ENCODE results near the gene PPIP5K2. TPM values are rescaled to one million over a fixed set of nuclear protein-coding genes. Genes with fewer than 3 reads are reported as not detected.

PPIP5K2 gene
- total and polyA plus RNA-seq, 4 donors, result 9.7 to 38.6 (median 27.4) TPM

GRCh38 chr5:103223031-103223955 is 103.2 kb downstream of the PPIP5K2 start:
- H3K4me3 ChIP-seq (ENCODE audit: low read depth in 1 of 3, low read length in 3 of 3), result no peak overlapping the region
- no peaks in the 10 kb centered on the region for H3K27me3 ChIP-seq (ENCODE audit: control insufficient read depth in 4 of 4, insufficient read depth in 4 of 4, low read length in 3 of 4)
- no peaks in the 10 kb centered on the region for H3K4me1 ChIP-seq (ENCODE audit: control insufficient read depth in 4 of 4, insufficient read depth in 4 of 4, low read length in 3 of 4)
- no peak for DNase-seq (ENCODE audit: low spot score)
- H3K9ac ChIP-seq (ENCODE audit: low read depth in 1 of 2, low read length in 2 of 2), result no peak overlapping the region
- H3K27ac ChIP-seq (ENCODE audit: low read depth in 1 of 2, low read length in 2 of 2), result no peak overlapping the region
- no peaks in the 10 kb centered on the region for H3K36me3 ChIP-seq (ENCODE audit: control insufficient read depth in 4 of 4, insufficient read depth in 3 of 4, low read depth in 1 of 4, low read length in 3 of 4)
- no peaks in the 10 kb centered on the region for H3K9me3 ChIP-seq (ENCODE audit: control insufficient read depth in 4 of 4, low read length in 3 of 4)
- 91% methylated on average over 28 of the region's 28 CpGs for WGBS
- no peak for TF ChIP-seq SP1 (IDR thresholded peaks at IDR 0.05)
- TF ChIP-seq FOXA1 (IDR thresholded peaks at IDR 0.05), result no peak
- TF ChIP-seq RAD21 (IDR thresholded peaks at IDR 0.05), result no peak
- no peak for TF ChIP-seq GABPA (IDR thresholded peaks at IDR 0.05 in 1 of 2, conservative IDR thresholded peaks at IDR 0.05 in 1 of 2)
- TF ChIP-seq ZBTB33 (IDR thresholded peaks at IDR 0.05), result no peak
- TF ChIP-seq JUND (IDR thresholded peaks at IDR 0.05), result no peak
- TF ChIP-seq FOXA2 (IDR thresholded peaks at IDR 0.05), result no peak
- no peak for TF ChIP-seq REST (IDR thresholded peaks at IDR 0.05)
- TF ChIP-seq RXRA (IDR thresholded peaks at IDR 0.05), result no peak
- no peak for TF ChIP-seq YY1 (IDR thresholded peaks at IDR 0.05)
- TF ChIP-seq MAX (IDR thresholded peaks at IDR 0.05), result no peak
- no peak for TF ChIP-seq HNF4G (IDR thresholded peaks at IDR 0.05)
- no peak for TF ChIP-seq EGR1 (IDR thresholded peaks at IDR 0.05; ENCODE audit: low read depth in 2 of 2)
- no peak for TF ChIP-seq NR2F2 (IDR thresholded peaks at IDR 0.05)
- TF ChIP-seq ATF3 (IDR thresholded peaks at IDR 0.05), result no peak
- TF ChIP-seq CTCF (IDR thresholded peaks at IDR 0.05; ENCODE audit: low read depth, low read length, missing input control), result no peak
- no peak for TF ChIP-seq HNF4A (conservative IDR thresholded peaks at IDR 0.05)

Data from liver (tissue), 9 donors.